ENCODE measurements around the gene MOV10L1.

DNA sequence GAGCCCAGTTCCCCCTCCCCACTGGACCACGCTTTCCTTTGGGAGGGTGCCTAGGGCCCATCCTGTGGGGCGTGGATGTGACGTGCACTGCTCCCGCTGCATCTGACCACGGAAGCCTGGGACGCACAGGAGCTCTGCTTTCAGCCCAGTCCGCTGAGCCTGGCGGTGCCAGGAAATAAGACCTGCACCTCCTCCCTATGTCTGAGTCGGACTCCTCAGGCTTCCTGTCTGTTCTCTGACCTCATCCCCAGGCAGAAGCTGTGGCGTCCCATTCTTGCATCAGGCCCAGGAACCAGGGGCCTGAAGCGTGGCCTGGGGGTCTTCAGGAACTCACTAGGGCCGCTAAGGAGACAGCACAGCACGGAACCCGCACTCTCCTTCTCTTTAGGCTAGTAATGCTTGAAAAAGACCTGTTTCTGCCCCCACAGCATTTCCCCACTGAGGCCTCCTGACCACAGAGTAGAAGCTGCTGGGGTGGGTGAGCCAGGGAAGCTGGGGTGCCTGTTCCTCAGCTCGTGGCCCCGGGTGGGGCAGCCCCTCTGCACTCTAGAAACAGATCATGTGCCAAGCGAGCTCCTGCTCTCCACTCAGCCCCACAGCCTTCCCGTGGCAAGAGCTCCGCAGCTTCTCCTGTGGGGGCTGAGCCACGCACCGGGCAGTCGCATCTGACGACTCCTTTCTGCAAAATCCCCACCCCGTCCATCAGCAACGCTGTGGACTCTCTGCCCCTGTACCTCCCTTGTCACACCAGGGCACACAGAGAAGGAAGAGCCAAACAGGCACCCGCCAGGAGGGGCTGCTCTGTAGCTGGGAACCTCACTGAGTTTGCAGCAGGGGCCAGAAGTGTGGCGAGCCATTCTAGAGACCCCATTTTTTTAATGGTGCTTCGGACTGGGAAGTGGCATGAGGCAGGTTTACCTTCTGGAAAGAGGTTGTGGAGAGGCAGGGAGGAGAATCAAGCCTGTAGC lies 22.6 kb downstream of the MOV10L1 start:
- TF ChIP-seq RAD21 (IDR thresholded peaks at IDR 0.05; ENCODE audit: low read depth) = no peak
- TF ChIP-seq YY1 (IDR thresholded peaks at IDR 0.05; ENCODE audit: low read depth) = no peak
- TF ChIP-seq TAF1 (IDR thresholded peaks at IDR 0.05; ENCODE audit: low read depth) = no peak
- no peak for TF ChIP-seq TEAD4 (IDR thresholded peaks at IDR 0.05)
- no peak for TF ChIP-seq EP300 (IDR thresholded peaks at IDR 0.05; ENCODE audit: borderline replicate concordance)
- TF ChIP-seq, protein P1, sequence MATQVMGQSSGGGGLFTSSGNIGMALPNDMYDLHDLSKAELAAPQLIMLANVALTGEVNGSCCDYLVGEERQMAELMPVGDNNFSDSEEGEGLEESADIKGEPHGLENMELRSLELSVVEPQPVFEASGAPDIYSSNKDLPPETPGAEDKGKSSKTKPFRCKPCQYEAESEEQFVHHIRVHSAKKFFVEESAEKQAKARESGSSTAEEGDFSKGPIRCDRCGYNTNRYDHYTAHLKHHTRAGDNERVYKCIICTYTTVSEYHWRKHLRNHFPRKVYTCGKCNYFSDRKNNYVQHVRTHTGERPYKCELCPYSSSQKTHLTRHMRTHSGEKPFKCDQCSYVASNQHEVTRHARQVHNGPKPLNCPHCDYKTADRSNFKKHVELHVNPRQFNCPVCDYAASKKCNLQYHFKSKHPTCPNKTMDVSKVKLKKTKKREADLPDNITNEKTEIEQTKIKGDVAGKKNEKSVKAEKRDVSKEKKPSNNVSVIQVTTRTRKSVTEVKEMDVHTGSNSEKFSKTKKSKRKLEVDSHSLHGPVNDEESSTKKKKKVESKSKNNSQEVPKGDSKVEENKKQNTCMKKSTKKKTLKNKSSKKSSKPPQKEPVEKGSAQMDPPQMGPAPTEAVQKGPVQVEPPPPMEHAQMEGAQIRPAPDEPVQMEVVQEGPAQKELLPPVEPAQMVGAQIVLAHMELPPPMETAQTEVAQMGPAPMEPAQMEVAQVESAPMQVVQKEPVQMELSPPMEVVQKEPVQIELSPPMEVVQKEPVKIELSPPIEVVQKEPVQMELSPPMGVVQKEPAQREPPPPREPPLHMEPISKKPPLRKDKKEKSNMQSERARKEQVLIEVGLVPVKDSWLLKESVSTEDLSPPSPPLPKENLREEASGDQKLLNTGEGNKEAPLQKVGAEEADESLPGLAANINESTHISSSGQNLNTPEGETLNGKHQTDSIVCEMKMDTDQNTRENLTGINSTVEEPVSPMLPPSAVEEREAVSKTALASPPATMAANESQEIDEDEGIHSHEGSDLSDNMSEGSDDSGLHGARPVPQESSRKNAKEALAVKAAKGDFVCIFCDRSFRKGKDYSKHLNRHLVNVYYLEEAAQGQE (IDR thresholded peaks at IDR 0.05; ENCODE audit: low read depth) = no peak
- TF ChIP-seq EGR1 (IDR thresholded peaks at IDR 0.05) = no peak
- TF ChIP-seq, protein P2, sequence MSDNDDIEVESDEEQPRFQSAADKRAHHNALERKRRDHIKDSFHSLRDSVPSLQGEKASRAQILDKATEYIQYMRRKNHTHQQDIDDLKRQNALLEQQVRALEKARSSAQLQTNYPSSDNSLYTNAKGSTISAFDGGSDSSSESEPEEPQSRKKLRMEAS (IDR thresholded peaks at IDR 0.05) = no peak
- no peak for TF ChIP-seq CEBPB (IDR thresholded peaks at IDR 0.05)
- TF ChIP-seq CREB1 (IDR thresholded peaks at IDR 0.05; ENCODE audit: low read depth) = no peak
- TF ChIP-seq FOXM1 (IDR thresholded peaks at IDR 0.05; ENCODE audit: borderline replicate concordance, low read depth) = no peak
- TF ChIP-seq ZBTB7A (IDR thresholded peaks at IDR 0.05; ENCODE audit: low read depth) = no peak
- TF ChIP-seq, protein P3, sequence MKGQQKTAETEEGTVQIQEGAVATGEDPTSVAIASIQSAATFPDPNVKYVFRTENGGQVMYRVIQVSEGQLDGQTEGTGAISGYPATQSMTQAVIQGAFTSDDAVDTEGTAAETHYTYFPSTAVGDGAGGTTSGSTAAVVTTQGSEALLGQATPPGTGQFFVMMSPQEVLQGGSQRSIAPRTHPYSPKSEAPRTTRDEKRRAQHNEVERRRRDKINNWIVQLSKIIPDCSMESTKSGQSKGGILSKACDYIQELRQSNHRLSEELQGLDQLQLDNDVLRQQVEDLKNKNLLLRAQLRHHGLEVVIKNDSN (IDR thresholded peaks at IDR 0.05) = no peak
- TF ChIP-seq TCF12 (IDR thresholded peaks at IDR 0.05; ENCODE audit: low read depth) = no peak
